GM10847 (cell line): Measurements from ENCODE around the gene RNLS.

Experiments used
- POLR2A ChIP-seq: IDR thresholded peaks from 2 replicates; pipeline ENCODE4 v1.6.1; 2011; ENCODE audit not compliant: insufficient read length; ENCODE audit errors: extremely low read depth

The RNLS gene

DNA sequence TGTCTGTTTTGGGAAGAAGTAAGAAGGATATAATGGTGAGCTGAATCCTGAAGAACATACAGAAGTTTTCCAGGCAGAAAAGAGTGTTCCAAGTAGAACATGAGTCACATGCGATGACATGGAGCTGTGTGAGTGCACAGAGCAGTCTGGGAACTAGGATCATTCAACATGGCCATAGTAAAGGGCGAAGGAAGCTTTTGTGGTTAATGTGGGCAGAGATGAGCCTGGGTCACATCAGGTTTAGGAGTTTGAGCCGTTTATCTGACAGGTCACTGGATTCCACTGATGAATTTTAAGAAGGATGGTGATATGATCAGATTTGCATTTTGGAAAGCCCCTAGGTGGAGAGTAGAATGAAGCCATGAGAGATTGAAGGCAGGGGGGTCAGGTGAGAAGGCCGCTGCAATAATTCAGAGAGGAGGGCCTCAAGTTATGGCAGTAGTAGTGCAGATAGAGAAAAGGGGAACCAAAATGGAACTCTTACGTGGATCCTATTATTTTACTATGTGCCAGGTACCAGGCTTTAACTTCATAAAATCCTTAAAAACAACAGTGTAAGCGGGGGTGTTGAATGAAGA is 171.3 kb downstream of the RNLS start:
- TF ChIP-seq POLR2A = no peak

DNA sequence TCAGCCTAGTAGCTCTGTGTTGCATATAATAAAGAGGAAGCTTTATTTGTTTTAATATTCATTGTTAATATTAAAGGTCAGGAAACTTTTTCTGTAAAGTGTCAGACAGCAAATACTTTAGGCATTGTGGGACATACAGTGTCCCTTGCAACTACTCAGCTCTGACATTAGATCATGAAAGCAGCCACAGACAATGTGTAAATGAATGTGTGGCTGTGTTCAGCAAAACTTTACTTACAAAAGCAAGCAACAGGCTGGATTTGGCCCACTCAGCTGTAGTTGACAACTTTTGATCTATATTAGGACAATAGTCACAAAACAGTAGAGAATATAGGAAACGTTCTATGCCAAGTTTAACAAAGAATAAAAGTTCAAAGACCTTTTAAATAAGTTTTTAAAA is 173.3 kb downstream of the RNLS start:
- TF ChIP-seq POLR2A = no peak

DNA sequence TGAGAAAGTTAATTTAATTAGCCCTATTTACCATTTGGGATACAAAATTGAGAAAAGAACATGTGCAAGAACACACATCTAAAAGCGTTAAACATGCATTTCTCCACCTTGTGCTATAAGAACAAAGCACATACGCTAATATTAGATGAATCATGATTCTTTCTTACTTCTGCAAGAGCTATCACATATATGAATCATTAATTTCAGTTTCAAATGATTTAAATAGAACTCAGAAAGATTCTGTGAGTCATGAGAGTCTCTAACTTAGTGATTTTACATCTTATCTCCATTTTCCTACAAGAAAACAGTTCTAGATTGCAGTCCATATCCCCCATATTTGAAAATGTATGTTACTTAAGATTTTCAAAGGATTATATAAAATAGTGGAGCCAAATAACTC is 173.9 kb downstream of the RNLS start:
- no peak for TF ChIP-seq POLR2A

DNA sequence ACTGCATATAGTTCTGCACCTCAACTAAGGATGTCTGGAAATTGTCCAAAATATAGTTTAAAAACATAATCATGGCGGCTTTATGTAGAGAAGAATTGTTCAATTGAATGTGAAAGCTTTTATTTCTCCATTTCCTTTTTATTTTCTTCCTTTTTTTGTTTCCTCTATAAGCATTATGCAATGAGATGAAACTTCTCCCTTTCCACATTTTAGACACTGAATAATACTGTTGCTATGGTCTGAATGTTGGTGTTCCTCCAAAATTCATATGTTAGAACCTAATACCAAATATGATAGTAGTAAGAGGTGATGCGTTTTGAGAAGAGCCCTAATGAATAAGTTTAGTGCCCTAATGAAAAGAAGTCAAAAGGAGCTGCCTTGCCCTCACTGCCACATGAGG is 175.0 kb downstream of the RNLS start:
- no peak for TF ChIP-seq POLR2A

DNA sequence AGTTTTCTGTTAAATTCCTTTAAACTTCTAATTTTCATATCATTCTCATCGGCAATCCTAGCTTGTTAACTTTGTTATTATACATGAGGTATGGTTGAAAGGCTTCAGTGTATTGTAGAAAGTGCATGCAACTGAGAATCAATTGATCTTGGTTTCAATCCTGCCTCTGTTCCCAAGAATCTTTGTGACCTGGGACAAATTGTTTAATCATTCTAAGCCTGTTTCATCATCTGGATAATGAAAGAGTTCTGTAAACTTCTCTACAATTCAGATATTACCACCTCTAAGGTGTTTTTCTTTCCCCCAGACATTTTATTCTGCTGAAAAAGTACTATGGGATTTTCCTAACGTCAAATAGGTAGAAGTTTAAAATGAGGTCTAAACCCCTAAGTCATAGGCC is 179.0 kb downstream of the RNLS start:
- no peak for TF ChIP-seq POLR2A

DNA sequence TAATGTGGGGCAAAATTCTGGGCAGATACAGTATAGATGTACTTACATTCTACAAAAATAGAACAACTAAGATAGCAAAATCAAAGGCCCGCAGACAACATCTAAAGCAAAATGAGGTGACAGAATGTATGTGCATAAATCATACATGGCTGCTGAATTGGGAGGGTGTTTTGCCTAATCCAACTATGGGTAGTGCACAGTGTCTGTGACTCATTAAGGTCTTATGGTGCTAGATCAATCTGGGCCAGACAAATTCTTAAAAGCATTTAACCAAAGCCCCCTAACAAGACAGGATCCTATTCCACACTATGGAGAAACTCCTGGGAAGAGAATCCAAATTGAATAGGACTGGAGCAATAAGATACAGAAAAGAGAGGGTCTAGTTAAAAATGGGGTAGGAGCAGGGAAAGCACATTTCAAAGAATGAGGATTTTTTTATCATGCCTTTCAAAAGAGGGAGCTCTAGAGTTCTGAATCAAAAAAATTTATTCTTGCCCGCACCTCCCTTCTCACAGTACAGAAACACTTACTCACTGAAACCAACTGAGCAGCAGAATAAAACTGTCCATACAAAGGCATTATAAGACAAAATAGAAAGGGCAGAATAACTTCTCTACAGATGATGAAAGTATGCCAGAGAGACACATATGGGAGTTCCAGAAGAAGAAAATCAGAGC is 181.3 kb downstream of the RNLS start:
- TF ChIP-seq POLR2A = no peak

DNA sequence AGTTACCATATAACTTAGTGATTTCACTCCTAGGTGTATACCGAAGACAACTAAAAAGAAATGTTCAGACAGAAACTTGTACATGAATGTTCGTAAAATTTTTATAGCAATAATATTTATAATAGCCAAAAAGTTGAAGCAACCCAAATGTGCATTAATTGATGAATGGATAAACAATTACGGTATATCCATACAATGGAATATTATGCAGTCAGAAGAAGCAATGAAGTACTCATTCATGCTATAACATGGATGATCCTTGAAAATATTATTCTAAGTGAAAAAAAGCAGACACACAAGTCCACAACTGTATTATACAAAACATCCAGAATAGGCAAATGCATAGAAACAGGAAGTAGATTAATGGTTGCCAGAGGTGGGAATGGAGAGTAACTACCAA is 183.9 kb downstream of the RNLS start:
- no peak for TF ChIP-seq POLR2A

DNA sequence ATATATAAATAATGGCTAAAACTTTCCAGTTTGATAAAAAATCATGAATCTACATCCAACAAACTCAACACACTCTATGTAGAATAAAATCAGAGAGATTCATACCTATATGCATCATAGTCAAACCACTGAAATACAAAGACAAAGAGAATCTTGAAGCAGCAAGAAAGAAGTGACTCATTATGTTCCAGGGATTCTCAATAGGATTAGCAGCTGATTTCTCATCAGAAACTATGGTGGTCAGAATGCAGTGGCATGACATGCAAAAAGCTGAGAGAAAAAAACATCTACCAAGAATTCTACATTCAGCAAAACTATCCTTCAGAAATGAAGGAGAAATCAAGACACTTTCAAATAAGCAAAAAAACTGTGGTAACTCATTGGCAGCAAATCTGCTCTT is 187.4 kb downstream of the RNLS start:
- TF ChIP-seq POLR2A = no peak

DNA sequence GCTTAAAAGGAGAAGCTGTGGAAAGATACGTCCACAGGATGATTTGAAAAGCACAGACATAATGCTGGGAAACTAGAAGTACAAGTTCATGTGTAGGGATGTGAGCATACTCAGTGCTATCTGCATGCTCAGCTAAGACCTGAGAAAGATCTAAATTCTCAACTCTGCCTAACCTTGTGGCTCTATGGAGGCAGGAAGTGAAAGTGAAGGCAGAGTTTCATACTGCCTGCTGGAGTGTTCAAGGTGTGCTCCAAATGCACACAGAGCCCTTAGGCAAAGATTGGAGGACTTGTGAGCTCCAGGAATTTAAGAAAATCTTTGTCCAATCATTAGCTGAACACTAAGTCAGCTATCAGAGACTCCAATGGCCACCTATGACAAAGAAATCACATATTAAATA is 190.9 kb downstream of the RNLS start:
- TF ChIP-seq POLR2A = no peak

DNA sequence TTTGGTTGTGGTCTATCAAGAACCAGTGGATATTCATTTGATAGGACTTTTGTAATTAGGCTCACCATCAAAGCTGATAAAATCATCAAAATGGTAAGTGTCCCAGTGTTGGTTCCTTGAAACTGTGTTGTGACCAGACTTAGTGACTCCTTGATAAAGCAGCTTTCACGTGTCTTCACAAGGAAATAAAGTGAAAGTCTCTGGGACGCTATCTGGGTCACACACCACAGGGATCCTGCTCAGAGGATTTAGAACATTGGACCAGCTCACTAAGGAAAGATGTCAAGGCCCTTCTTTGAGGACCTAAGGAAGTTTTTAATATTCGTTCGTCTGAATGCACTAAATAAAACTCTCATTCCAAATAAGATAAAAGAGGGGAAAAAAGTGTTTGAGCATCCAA is 193.1 kb downstream of the RNLS start:
- no peak for TF ChIP-seq POLR2A

DNA sequence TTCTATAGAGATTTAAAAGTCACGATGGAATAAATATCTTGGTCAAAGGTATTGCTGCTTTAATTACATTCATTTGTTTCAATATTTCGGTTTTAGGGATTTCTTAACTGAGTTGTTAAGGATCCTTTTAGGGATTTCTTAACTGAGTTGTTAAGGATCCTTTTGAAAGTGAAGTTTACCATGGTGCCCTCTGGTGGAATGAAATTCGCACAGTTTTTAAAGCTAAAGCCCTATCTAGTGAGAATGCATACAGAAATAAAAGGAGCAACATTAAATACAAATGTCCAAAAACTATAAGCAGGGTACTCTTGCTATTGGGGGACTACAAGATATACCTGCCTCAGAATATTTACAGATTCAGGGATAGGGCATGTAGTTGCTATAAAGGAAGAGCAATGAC is 193.7 kb downstream of the RNLS start:
- TF ChIP-seq POLR2A = no peak

DNA sequence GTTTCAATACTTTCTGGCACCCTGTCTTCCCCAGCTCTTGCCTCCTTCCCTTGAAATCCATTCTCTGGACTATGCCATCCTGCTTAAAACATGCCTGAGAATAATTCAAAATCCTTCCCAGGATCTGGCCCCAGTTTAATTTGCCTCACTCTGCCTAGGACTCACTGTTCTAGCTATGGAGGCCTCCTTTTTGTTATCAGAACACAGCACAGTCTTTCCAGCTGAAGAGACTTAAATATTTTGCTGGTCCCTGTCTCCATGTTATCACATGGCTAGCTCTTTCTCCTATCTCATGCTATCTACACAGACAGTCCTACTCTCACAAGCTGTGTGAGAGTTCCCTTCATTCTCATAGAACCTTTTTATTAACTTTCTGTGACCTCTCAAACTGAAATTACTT is 194.8 kb downstream of the RNLS start:
- TF ChIP-seq POLR2A = no peak

DNA sequence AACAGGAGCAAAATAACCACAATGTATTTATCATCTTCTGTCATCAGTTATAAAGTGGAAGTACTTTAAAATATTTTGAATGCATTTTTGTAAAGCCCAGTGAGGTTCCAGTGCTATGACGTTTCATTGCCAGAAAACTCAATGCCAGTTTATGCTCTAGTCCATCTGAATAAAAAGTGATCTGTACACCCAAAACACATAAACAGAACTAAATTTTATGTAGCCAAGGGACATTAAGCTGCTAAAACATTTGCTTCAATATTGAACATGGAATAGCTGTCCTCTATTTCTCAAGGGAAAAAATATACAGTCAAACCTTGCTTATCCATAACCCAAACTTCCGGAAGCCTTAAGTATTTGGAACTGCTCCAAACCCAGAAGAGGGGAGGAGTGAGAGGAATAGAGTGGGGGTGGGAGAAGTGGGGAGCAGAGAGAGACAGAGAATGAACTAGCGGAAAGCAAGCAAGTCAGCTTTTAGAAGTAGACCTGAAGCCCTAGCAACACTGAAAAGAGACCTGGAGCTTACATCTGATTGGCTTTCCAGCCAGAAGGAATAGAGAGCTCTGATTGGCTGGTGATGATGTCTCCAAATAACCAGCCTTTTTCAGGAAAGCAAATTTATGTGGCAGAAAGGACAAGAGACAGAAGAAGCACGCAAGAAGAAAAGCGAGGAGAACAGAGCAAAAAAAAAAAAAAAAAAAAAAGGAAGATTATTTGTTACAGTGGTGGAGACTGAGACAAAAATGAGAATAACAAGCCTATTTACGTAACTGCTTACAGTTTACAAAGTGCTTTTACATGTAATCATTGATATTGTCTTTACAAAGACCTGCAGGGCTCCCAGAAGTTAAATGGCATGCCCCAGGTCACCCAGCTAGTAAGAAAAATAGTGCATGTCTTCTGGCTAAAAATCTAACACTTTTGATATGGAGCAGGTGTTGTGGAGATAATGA is 196.0 kb downstream of the RNLS start:
- TF ChIP-seq POLR2A = peak; percentile 12

DNA sequence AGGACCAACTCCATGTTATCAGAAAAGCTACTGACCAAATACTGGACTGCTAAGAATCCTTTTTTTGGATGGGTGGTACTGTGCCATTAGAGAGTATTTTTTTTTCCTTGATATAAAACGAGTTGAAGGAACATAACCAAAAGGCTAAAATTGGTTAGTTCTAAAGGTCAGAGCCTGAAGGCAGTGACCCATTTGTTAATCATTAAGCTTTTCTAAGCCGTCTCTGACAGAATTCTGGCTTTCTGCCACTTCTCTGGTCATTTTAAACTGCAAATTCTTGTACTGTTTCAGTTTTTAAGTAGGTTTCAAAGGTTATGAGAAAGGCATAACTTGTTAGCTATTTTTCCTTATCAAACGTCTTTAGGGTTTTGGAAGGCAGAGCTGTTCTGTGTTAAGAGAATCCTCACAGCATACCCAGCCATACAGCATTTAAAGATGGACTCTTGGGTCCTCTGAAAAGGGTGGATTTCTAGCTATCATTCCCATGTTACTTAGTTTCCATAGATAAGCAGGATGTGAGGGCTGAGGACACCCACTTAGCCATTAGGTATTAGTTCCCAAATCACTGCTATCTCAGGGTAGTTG is 196.8 kb downstream of the RNLS start:
- no peak for TF ChIP-seq POLR2A

DNA sequence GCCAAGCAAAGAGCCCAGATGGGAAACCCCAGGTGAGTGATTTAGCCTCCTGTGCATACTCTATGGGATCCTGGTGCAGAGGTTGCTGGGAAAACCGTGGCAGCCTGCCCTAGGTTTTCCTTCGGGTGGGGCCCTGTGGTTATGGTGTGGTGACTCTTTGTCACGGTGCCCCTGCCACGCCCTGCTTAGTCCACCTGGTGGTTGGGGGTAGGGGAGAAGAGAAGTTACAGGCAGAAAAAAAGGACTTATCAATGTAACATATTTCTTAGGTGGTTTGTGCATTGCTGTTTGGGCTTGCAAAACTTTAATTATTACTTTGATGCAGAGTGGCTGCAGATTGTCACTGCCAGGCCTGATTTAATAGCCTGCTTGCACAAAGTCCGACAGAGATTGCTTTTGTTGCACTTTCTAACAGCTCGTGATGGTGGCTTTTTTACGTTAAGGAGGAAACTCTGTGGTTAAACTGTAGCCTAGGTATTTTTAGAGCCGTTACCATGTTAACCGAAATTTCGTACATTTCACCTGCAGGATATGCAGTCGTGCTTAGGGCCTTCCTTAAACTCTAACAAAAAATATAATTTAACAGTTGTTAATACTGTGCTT is 197.4 kb downstream of the RNLS start:
- TF ChIP-seq POLR2A = no peak

DNA sequence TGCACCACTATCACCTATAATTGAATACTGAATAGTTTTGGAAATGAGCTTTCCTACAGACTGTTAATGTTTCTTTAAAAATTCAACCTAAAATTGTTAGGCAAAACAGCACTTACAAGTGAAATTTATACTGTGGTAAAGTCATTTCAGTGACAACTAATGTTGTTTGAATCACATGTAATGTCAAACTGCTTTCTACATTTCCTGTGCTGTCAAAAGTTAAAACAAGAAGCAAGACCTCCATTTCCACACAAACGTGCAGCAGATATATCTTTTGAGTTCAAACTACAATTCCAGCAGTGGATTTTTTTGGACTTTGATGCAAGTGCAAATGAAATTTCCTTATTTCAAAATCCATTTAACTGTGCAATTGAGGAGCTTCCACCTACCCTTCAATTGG is 199.8 kb downstream of the RNLS start:
- TF ChIP-seq POLR2A = no peak

DNA sequence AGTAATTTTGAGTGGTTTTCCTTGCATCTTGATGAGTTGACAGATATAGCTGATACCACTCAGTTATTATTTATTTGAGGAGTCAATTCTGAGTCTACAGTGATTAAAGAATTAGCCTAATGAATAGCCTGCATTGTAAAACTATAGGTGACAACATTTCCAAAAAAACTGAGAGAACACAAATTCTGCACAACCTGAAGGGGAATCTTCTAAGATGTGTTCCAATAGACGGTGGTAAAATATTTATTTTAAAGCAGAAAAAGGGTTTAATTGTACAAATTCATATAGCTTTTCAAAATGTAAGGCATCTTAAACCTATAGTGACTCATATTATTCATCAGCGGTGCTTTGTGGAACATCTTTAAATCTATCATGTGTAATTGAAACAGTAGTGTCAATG is 200.4 kb downstream of the RNLS start:
- no peak for TF ChIP-seq POLR2A
